Stomach smooth muscle (tissue), 2 donors: ENCODE results near the gene CACNA1S.

Source experiments
- H3K27ac ChIP-seq: one replicate; pipeline ENCODE4 v1.7.0; 2013; ENCODE audit warnings: mild to moderate bottlenecking, low read length, inconsistent platforms
- H3K27me3 ChIP-seq, 2 donors: one replicate each; pipeline ENCODE4 v1.7.0; 2013; ENCODE audit warnings: low read length in 2 of 2; ENCODE audit not compliant: insufficient read depth in 2 of 2, control insufficient read depth in 1 of 2
- H3K36me3 ChIP-seq, 2 donors: one replicate each; pipeline ENCODE4 v1.7.0; 2013; ENCODE audit warnings: low read length in 2 of 2; ENCODE audit not compliant: control insufficient read depth in 2 of 2, insufficient read depth in 2 of 2
- H3K4me1 ChIP-seq: one replicate; pipeline ENCODE4 v1.7.0; 2013; ENCODE audit warnings: low read length; ENCODE audit not compliant: control insufficient read depth, insufficient read depth
- H3K4me3 ChIP-seq, 2 donors: one replicate each; pipeline ENCODE4 v1.7.0; 2013; ENCODE audit warnings: low read length in 2 of 2
- H3K9ac ChIP-seq, 2 donors: one replicate each; pipeline ENCODE4 v1.7.0; 2013; ENCODE audit warnings: low read length in 2 of 2, mild to moderate bottlenecking in 1 of 2
- H3K9me3 ChIP-seq, 2 donors: one replicate each; pipeline ENCODE4 v1.7.0; 2013; ENCODE audit warnings: low read length in 2 of 2; ENCODE audit not compliant: control insufficient read depth in 2 of 2
- donor health status: healthy.
- donor health status: Pancreatic carcinoma.

CACNA1S gene

DNA sequence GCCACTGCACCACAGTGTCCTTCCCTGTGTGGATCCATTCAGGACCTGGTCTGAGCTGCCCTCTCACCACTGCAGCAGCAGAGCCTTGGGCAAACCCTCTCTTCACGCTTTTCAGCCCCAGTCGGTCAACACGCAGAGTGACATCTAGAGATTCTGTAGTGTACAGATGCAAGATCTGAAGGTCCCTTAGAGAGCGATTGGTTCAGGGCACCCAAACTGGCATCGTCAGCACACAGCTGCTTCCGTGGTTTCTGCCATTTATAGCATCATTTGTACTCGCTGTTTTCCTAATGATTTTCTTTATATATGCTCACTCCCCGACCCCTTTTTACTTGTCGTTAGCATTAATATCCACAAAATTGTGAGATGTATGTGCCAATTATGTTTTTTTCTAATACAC lies 16.2 kb upstream of the CACNA1S start:
- H3K27ac ChIP-seq = no peak overlapping the region
- no peak overlapping the region for H3K4me3 ChIP-seq
- no peaks in the 10 kb centered on the region for H3K36me3 ChIP-seq
- H3K27me3 ChIP-seq = peaks cover 0 to 4% of the 10 kb centered on the region in 2 donors
- peaks cover 5% of the 10 kb centered on the region for H3K4me1 ChIP-seq
- H3K9ac ChIP-seq = no peak overlapping the region
- H3K9me3 ChIP-seq = no peaks in the 10 kb centered on the region

GRCh38 chr1:201127755-201128455 lies 15.7 kb upstream of the CACNA1S start:
- Histone ChIP-seq H3K27me3 (peaks cover under 1 to 4% of the 10 kb centered on the region in 2 donors), H3K4me1 (peaks cover 5% of the 10 kb centered on the region), H3K4me3 (no peak overlapping the region), H3K36me3 (no peaks in the 10 kb centered on the region), H3K9ac (no peak overlapping the region), H3K9me3 (no peaks in the 10 kb centered on the region), H3K27ac (no peak overlapping the region)

GRCh38 chr1:201126832-201127754 lies 14.9 kb upstream of the CACNA1S start, which contains the start of gene ASCL5:
TSS of gene ASCL5 (minus strand) at chr1:201127184. CDS start at chr1:201115372, 11,812 bp downstream.
- H3K9ac ChIP-seq = no peak within 1 kb of the TSS
- H3K27ac ChIP-seq = no peak within 1 kb of the TSS
- no peaks in the 10 kb centered on the region for H3K36me3 ChIP-seq
- no peak within 1 kb of the TSS for H3K4me3 ChIP-seq
- H3K27me3 ChIP-seq = peaks cover 8 to 11% of the 10 kb centered on the region in 2 donors
- H3K4me1 ChIP-seq = peaks cover 5% of the 10 kb centered on the region
- no peaks in the 10 kb centered on the region for H3K9me3 ChIP-seq

GRCh38 chr1:201126463-201126831 lies 14.2 kb upstream of the CACNA1S start:
- no peak overlapping the region for H3K9ac ChIP-seq

GRCh38 chr1:201125800-201126199 lies 13.6 kb upstream of the CACNA1S start:
- peaks cover 5% of the 10 kb centered on the region for H3K4me1 ChIP-seq
- H3K9ac ChIP-seq = no peak overlapping the region
- H3K27ac ChIP-seq = no peak overlapping the region
- peaks cover 11 to 12% of the 10 kb centered on the region in 2 donors for H3K27me3 ChIP-seq
- no peaks in the 10 kb centered on the region for H3K9me3 ChIP-seq
- H3K4me3 ChIP-seq = no peak overlapping the region
- H3K36me3 ChIP-seq = no peaks in the 10 kb centered on the region

More at GRCh38 chr1:201126463-201126831, 14.2 kb upstream of the CACNA1S start:
- Histone ChIP-seq H3K36me3 (no peaks in the 10 kb centered on the region), H3K4me3 (no peak overlapping the region), H3K4me1 (peaks cover 5% of the 10 kb centered on the region), H3K9me3 (no peaks in the 10 kb centered on the region), H3K27ac (no peak overlapping the region), H3K27me3 (peaks cover 11 to 12% of the 10 kb centered on the region in 2 donors)

DNA sequence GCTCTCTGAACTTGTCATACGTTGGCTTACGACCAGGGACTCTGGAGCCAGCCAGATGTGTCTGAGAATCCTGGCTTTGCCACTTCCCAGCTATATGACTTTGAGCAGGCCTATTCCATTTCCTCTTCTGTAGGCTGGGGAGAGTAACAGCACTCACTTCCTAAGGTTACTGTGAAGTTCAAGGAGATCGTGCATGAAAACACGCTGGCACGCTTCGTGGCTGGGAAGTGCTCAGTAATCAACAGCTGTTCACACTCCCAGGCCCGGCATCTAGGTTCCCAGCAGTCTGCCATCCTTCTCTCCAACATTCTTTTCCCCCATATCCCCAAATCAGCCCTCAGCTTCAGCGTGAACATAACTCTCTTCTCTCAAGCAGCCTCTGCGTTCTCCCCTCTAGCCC lies 12.8 kb upstream of the CACNA1S start:
- H3K9ac ChIP-seq = no peak overlapping the region
- no peaks in the 10 kb centered on the region for H3K9me3 ChIP-seq
- no peaks in the 10 kb centered on the region for H3K36me3 ChIP-seq
- H3K27me3 ChIP-seq = peaks cover 15 to 16% of the 10 kb centered on the region in 2 donors
- no peak overlapping the region for H3K4me3 ChIP-seq
- peaks cover 5% of the 10 kb centered on the region for H3K4me1 ChIP-seq
- H3K27ac ChIP-seq = no peak overlapping the region

- Histone ChIP-seq H3K27me3 (peaks cover 16 to 20% of the 10 kb centered on the region in 2 donors), H3K36me3 (no peaks in the 10 kb centered on the region), H3K4me3 (no peak overlapping the region), H3K27ac (no peak overlapping the region), H3K4me1 (peaks cover 5% of the 10 kb centered on the region), H3K9ac (no peak overlapping the region), H3K9me3 (no peaks in the 10 kb centered on the region)
Measured at GRCh38 chr1:201123866-201124265, 11.6 kb upstream of the CACNA1S start.

DNA sequence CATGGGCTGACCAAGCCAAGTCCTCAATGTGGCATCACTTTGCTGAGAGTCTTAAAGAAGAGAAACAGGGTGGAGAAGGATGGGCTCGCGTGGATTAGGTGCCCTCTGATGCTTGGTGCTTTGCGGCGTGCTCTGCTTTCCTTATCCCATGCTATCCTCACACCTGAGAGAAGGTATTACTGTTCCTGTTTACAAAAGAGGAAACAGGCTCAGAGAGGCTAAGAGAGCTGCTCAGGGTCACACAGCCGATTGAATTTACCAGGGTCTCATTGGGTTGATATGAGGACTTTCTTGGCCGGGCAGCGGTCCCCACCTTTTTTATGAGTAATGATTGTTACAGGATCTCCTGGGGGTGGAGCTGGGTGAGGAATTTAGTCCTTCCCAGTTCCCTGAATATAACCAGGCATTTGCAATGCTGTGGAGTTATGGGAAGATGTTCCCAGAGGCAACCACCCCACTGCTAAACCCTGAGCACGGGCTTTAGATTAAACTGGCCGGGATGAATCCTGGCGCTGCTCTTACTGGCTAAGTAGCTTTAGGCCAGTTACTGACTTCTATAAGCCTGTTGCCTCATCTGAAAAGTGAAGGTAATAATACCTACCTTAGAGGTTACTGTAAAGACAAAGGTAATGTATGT lies 10.2 kb upstream of the CACNA1S start:
- H3K9me3 ChIP-seq = no peaks in the 10 kb centered on the region
- no peaks in the 10 kb centered on the region for H3K36me3 ChIP-seq
- H3K27ac ChIP-seq = no peak overlapping the region
- H3K9ac ChIP-seq = no peak overlapping the region
- peaks cover 5% of the 10 kb centered on the region for H3K4me1 ChIP-seq
- H3K4me3 ChIP-seq = no peak overlapping the region
- peaks cover 16 to 20% of the 10 kb centered on the region in 2 donors for H3K27me3 ChIP-seq

- H3K27me3 ChIP-seq = peaks cover 16 to 18% of the 10 kb centered on the region in 2 donors
- H3K4me3 ChIP-seq = no peak overlapping the region
- H3K27ac ChIP-seq = no peak overlapping the region
- H3K9me3 ChIP-seq = no peaks in the 10 kb centered on the region
- H3K36me3 ChIP-seq = no peaks in the 10 kb centered on the region
- peaks cover 2% of the 10 kb centered on the region for H3K4me1 ChIP-seq
- H3K9ac ChIP-seq = no peak overlapping the region
Measured at GRCh38 chr1:201119206-201120197, 7.3 kb upstream of the CACNA1S start.

- Histone ChIP-seq H3K27ac (no peak overlapping the region), H3K4me3 (no peak overlapping the region), H3K27me3 (peaks cover 7 to 9% of the 10 kb centered on the region in 2 donors), H3K36me3 (no peaks in the 10 kb centered on the region), H3K9me3 (no peaks in the 10 kb centered on the region), H3K4me1 (peaks cover 8% of the 10 kb centered on the region), H3K9ac (no peak overlapping the region)
Measured at GRCh38 chr1:201116091-201116490, 3.9 kb upstream of the CACNA1S start.
